AG08396 (cell line): ENCODE measurements around the gene ILDR2.
"Not testable (repeated sequence)": the region's sequence is repeated elsewhere in the genome, so short reads cannot be mapped to it uniquely, and the experiment has no call there.

Experiments
- DNase-seq: peaks from one replicate; pipeline ENCODE4 v3.0.0; 2012; ENCODE audit warnings: low spot score, mixed read lengths

ILDR2 gene

DNA sequence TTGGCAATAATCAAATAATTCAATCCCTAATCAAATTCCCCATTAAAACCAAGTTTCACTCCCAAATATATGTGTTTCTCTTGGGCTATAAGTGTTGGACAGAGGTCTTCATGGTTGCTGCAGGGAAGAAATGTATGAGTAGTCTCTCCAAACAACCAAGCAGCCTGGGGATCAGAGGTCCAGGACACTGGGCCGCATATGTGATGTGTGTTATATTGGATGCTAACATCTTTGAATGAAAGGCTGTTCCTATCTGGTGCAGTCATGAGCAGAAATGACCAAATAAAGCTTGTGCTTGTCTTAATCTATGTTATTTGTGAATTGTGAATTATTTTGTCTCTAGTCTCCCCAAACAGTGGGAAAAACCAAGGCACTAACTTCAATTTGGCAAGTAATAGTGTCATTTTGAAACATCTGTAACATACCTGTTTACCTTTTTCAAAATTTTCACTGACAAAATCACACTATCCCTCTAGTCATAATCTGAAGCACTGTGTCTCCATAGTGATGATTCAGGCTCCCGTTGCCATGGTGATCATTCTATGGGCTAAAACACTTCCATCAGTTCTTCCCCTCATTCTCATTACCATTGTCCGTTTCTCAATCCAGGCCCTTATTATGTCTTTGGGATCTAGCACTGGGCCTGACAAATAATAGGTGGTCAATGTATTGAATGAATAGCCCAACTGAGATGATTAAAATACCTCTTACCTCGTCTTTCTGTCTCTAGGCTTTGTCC is 86.8 kb downstream of the ILDR2 start:
- DNase-seq = no peak

DNA sequence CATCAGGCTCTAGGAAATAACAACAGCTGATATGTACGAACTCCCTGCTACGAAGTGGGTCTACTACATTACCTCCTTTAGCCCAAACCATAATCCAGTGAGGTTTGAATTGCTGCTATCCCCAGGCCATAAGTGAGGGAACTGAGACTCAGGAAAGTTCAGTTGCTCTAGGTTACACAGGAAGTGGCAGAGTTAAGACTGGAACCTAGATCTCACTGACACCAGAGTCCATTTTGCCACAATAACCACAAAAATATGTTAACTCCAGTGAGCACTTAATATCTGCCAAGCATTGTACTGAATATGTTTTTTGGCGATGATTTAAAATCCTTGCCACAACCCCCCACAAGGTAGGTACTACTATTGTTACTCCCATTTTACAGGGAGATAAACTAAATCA is 90.4 kb downstream of the ILDR2 start:
- DNase-seq = no peak

GRCh38 chr1:166884040-166884642 is 91.2 kb downstream of the ILDR2 start:
- DNase-seq = peak; percentile 65

DNA sequence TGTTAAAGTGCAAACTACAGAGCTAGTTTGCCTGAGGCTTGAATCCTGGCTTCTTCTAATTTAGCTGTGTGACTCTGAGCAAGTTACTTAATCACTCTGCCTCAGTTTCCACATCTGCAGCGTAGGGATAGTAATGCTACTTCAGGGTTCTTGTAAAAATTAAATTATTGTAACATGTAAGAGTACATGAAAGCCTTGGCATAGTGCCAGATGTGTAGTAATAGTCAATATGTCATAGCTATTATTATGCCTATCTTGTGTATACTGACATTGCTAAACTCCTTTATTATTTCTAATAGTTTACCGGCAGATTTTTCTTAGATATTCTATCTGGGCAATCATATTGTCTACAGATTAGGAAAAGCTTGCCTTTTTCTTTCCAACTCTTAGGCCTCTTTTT is 92.4 kb downstream of the ILDR2 start:
- DNase-seq = no peak

- not testable (repeated sequence) for DNase-seq
Observed at GRCh38 chr1:166878173-166878917, 97.0 kb downstream of the ILDR2 start.

- DNase-seq = no peak
Observed at GRCh38 chr1:166876540-166876838, 98.9 kb downstream of the ILDR2 start.

DNA sequence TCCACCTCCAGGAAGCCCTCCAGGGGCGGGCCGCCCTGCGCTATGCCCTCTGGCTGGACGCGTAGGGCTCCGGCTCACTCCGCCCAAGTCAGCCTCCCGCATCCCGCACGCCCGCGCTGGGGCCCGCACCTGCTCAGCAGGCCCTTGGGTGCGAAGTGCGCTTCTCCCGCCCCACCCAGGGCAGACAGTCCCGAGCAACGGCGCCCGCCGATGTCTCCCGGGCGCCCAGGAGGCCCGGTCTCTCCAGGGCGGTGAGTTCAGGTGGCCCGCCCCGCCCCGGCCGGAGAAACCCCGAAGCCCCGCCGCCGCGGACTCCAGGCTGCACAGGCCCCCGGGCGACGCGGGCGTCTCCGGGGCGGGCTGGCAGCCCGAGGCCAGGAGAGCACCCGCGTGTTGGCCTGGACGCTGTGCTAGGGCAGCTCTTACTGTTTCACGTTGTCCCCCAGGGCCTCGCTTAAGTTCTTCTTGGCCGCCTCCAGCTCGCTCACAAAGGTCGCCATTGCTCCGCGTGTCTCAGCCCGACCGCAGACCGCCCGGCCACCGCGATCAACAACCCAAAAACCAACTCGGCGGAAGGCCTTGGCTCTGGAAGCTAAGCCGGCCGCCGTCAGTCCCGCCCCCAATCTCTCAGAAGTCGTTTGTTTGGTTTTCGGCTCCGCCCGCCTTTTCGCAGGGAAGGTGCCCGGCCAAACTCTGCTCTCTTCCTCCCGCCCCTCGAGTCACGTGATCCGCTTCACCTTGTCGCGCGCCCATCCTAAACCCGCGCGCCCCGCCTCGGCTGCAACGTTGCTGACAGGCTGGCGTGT is 99.4 kb downstream of the ILDR2 start, which contains the start of gene TADA1:
Gene TADA1, minus strand, starts transcription at position 531 of the 806 bp plus-strand sequence. Its CDS starts 31 bp downstream, at position 500.
- peak; percentile 95 for DNase-seq

- DNase-seq = no peak
Observed at GRCh38 chr1:166875302-166875733, 100.0 kb downstream of the ILDR2 start.

DNA sequence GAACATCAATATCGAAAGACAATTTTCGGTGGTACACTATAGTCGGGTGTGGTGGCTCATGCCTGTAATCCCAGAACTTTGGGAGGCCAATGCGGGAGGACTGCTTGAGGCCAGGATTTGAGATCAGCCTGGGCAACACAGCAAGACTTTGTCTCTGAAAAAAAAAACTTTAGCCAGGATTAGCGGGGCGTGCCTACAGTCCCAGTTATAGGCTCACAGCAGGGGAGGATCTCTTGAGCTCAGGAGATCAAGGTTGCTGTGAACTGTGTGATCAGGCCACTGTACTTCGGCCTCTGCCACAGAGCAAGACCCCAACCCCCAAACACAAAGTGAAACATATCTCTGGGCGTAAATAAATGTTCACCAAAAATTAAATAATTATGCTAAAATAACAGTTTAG is 100.9 kb downstream of the ILDR2 start:
- DNase-seq = no peak

DNA sequence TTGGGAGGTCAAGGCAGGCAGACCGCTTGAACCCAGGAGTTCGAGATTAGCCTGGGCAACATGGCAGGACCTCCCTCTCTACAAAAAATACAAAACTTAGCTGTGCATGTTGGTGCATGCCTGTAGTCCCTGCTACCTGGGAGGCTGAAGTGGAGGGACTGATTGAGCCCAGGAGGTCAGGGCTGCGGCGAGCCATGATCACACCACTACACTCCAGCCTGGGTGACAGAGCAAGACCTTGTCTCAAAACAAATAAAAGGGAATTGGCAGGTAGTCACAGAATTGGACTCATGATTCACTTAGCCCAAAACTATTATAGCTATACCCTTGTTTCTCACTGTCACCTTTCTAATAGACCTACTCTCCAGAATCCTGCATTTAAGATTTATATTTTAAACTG is 104.8 kb downstream of the ILDR2 start:
- no peak for DNase-seq

GRCh38 chr1:166869318-166870099 is 105.8 kb downstream of the ILDR2 start:
- no peak for DNase-seq

GRCh38 chr1:166868639-166869038 is 106.7 kb downstream of the ILDR2 start:
- no peak for DNase-seq

DNA sequence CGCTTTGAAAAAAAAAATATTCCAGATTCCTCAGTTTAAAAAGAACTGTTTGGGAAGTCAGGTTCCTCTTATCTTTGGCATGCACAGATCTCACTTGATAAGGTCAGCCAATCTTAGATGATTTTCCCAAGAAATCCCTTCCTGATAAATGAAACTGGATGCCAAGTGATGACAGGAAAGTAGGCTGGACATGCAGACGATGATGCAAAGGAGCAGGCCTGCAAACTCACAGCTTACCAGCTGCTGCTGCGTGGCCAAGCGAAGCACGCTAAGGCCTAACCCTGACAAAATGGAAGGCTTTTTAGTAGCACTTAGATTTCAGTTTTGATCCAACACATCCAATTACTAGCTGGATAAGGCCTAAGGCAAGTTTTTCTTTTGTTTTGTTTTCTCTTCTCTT is 109.4 kb downstream of the ILDR2 start:
- DNase-seq = no peak

DNA sequence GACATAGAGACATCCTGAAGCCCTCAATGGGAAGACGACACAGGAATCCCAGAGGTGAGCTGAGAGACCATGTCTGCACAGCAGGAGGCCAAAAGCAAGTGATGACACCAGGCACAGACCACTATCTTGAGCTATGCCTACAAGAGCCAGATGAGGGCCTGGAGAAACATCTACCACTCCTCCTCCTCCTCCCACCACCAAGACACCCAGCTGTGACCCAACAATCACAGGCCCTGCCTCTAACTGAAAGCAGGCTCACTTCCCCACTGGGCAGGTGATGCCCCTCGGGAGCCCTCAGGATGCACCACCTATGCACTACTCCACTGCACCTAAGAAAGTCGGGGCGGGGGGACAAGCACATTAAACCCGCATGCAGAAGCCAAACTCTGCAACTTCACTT is 115.7 kb downstream of the ILDR2 start:
- no peak for DNase-seq

GRCh38 chr1:166858726-166859419 is 116.5 kb downstream of the ILDR2 start:
- DNase-seq = no peak
